Vagina (tissue), 2 donors: ENCODE measurements around the gene PDE4D. TPM values are rescaled to one million over a fixed set of nuclear protein-coding genes. Genes with fewer than 3 reads are reported as not detected.
"Not testable (repeated sequence)": the region's sequence is repeated elsewhere in the genome, so short reads cannot be mapped to it uniquely, and the experiment has no call there.

Experiments used
- DNase-seq, 2 donors: peaks; one replicate each; pipeline ENCODE4 v3.0.0-alpha.2; 2017; ENCODE audit errors: extremely low spot score in 2 of 2
- H3K27ac ChIP-seq: fragments of 200-600 bp; sonication (generic); one replicate; pipeline ENCODE4 v1.5.1; 2019
- H3K27me3 ChIP-seq: fragments of 200-600 bp; sonication (generic); one replicate; pipeline ENCODE4 v1.5.1; 2019
- H3K36me3 ChIP-seq, 2 donors: fragments of 200-600 bp; sonication (generic); one replicate each; pipeline ENCODE4 v1.5.1; 2017 to 2019
- H3K4me1 ChIP-seq: fragments of 200-600 bp; sonication (generic); one replicate; pipeline ENCODE4 v1.5.1; 2019
- H3K4me3 ChIP-seq, 2 donors: fragments of 200-600 bp; sonication (generic); 1 replicate in 1 of 2; 2 replicates in 1 of 2; pipeline ENCODE4 v1.5.1; 2016 to 2019
- H3K9me3 ChIP-seq: fragments of 200-600 bp; sonication (generic); one replicate; pipeline ENCODE4 v1.5.1; 2019
- POLR2A ChIP-seq, 2 donors: fragments of 450-650 bp; IDR thresholded peaks; one replicate each; pipeline ENCODE4 v1.6.1; 2017; ENCODE audit warnings: antibody characterized with exemption in 2 of 2, mild to moderate bottlenecking in 2 of 2, moderate library complexity in 2 of 2
- POLR2AphosphoS5 ChIP-seq, 2 donors: sonication (generic); formaldehyde crosslinking; IDR thresholded peaks; one replicate each; pipeline ENCODE4 v1.9.0; 2017; ENCODE audit warnings: antibody characterized with exemption in 2 of 2, mild to moderate bottlenecking in 2 of 2, low read depth in 1 of 2; ENCODE audit not compliant: insufficient read depth in 1 of 2
- intact Hi-C: fragments of 100-400 bp; cut with DNase I; formaldehyde crosslinking; loops from one replicate; pipeline ENCODE4 v1.15.1; 2023
- total RNA-seq: library from RNA; depleted of rRNA; stranded (reverse); fragments of >200 nt; gene quantifications from one replicate; pipeline ENCODE4 v1.2.3, GENCODE V29; 2016
- TF ChIP-seq, protein P1 (sequence below), 3 experiments: fragments of 450-650 bp in 2 of 3; fragments of 200-600 bp in 1 of 3; sonication (generic) in 1 of 3; IDR thresholded peaks; one replicate each; pipeline ENCODE4 v1.5.1; 2017 to 2019; ENCODE audit warnings: antibody characterized with exemption in 3 of 3, mild to moderate bottlenecking in 2 of 3, moderate library complexity in 2 of 3

The PDE4D gene
- total RNA-seq, 1 donor from 2014 or later = 86.9 TPM

DNA sequence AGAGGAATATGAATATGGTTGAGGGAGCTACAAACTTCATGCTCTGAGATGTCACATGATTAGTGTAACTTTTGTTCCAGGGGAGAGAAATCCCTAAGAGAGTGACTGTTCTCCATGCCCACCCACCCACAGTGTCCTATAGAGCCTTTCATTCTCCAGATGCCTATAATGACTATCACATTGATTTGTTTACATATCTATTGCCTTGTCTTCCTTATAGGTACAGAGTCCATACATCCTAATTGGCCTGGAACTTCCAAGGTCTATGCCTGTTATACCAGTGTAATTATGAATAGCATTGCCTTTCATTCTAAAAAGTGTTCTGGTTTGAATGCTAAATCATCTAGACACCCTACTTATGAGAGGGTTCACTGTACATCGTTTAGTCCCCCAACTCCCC lies 835.3 kb downstream of the PDE4D start:
- no peaks in the 10 kb centered on the region for H3K9me3 ChIP-seq
- intact Hi-C loops = no loop called here
- no peaks in the 10 kb centered on the region for H3K36me3 ChIP-seq
- TF ChIP-seq POLR2A (IDR thresholded peaks at IDR 0.05) (no peak), POLR2AphosphoS5 (IDR thresholded peaks at IDR 0.05; ENCODE audit: insufficient read depth in 1 of 2, low read depth in 1 of 2) (no peak)
- TF ChIP-seq, protein P1, sequence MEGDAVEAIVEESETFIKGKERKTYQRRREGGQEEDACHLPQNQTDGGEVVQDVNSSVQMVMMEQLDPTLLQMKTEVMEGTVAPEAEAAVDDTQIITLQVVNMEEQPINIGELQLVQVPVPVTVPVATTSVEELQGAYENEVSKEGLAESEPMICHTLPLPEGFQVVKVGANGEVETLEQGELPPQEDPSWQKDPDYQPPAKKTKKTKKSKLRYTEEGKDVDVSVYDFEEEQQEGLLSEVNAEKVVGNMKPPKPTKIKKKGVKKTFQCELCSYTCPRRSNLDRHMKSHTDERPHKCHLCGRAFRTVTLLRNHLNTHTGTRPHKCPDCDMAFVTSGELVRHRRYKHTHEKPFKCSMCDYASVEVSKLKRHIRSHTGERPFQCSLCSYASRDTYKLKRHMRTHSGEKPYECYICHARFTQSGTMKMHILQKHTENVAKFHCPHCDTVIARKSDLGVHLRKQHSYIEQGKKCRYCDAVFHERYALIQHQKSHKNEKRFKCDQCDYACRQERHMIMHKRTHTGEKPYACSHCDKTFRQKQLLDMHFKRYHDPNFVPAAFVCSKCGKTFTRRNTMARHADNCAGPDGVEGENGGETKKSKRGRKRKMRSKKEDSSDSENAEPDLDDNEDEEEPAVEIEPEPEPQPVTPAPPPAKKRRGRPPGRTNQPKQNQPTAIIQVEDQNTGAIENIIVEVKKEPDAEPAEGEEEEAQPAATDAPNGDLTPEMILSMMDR (IDR thresholded peaks at IDR 0.05) = no peak
- H3K27ac ChIP-seq = no peak overlapping the region
- H3K4me1 ChIP-seq = peaks cover 10% of the 10 kb centered on the region
- no peak for DNase-seq
- no peak overlapping the region for H3K4me3 ChIP-seq
- H3K27me3 ChIP-seq = no peaks in the 10 kb centered on the region

DNA sequence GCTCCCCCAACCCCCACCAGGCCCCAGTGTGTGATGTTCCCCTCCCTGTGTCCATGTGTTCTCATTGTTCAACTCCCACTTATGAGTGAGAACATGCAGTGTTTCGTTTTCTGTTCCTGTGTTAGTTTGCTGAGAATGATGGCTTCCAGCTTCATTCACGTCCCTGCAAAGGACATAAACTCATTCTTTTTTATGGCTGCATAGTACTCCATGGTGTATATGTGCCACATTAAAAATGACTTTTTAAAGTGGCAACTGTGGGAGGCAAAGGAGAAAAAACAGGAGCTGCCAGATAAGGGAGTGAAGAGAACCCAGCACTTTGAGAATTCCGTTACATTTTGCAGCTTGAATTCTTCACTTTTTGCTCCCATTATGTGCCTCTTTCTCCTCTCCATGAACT lies 836.9 kb downstream of the PDE4D start:
- intact Hi-C loops, H3K27me3 ChIP-seq, H3K27ac ChIP-seq, H3K4me3 ChIP-seq, H3K9me3 ChIP-seq, DNase-seq, H3K36me3 ChIP-seq, H3K4me1 ChIP-seq: not testable (repeated sequence)

DNA sequence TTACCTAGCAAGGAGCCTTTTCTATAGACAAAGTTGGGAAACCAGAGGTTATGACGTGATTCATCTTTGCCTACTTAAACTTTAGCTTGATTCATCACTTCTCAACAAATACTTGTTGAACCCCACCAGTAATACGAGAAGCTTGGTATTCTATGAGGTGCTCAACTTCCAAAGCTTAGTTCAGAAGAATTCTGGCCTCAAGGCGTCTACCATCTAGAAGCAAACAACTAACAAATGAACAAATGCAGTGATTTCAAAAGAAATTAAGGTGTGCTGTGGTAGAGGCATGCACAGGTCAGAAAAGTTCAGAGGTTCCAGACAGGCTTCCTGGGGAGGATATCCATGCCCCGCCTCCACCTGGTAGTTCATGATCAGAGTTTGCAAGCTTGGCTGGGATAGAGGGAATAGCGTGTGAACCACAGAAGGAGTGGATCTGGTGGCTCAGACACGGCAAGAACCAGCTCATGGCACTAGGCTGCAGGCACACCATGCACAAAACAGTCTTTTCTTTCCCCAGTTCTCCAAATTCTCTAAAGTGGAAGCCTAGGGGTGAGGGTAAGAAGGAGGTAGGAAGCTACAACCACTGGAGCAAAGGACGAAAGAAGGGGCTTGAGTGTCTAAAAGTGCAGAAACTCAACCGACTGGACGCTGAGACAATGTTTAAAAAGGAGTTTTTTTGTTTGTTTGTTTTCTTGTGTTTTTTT lies 837.6 kb downstream of the PDE4D start:
- Histone ChIP-seq H3K9me3 (no peaks in the 10 kb centered on the region), H3K27me3 (no peaks in the 10 kb centered on the region), H3K27ac (no peak overlapping the region), H3K4me3 (no peak overlapping the region), H3K36me3 (no peaks in the 10 kb centered on the region), H3K4me1 (no peaks in the 10 kb centered on the region)
- intact Hi-C loops = no loop called here
- DNase-seq = no peak
- TF ChIP-seq POLR2AphosphoS5 (IDR thresholded peaks at IDR 0.05; ENCODE audit: insufficient read depth in 1 of 2, low read depth in 1 of 2) = no peak
- TF ChIP-seq POLR2A (IDR thresholded peaks at IDR 0.05) = no peak

DNA sequence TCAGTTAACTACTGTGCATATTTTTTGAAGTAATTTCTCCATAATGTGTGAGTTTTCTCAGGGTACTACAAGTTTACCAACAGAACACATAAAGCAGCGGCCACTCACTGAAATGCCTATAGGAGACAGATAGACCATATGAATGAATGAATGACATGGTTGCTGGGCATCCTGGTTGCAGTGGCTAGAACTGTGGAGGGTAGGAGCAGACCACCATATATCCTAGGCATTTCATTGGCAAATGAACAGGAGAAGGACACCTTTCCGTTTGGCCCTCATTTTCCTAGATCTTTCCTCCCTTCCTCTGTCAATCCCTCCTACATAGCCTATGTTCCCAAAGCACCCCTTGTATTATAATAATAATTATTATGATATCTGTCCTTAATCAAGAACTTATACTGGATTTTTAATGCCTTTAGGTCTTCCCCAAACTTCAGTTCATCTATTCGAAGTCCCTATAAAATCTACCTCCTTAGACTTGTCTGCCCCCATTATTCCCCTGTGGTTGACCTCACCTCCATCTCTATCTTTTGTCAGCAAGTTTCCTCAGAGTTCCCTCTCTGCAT lies 838.5 kb downstream of the PDE4D start:
- H3K27me3 ChIP-seq = no peaks in the 10 kb centered on the region
- TF ChIP-seq POLR2AphosphoS5 (IDR thresholded peaks at IDR 0.05; ENCODE audit: insufficient read depth in 1 of 2, low read depth in 1 of 2) = no peak
- TF ChIP-seq, protein P1 (IDR thresholded peaks at IDR 0.05) = no peak
- TF ChIP-seq POLR2A (IDR thresholded peaks at IDR 0.05) = no peak
- intact Hi-C loops = no loop called here

DNA sequence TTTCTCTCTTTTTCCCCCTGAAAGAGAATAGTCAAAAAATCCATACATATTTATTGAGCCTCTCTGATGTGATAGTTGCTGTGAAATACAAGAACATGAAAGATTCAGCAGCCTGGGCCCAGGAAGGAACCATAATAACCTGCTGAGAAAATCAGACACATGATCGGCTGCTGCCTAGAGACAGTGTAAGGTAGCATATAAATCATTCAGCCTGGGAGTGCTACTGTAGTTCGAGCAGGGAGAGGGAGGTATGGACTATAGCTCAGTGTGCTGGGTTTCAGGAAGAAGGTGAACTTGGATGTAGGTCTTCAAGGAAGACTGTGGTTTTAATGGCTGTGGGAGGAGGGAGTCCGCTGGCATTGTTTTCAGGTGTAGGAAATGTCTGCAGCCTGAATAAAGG lies 841.6 kb downstream of the PDE4D start:
- H3K27me3 ChIP-seq = no peaks in the 10 kb centered on the region
- H3K4me3 ChIP-seq = no peak overlapping the region
- no peak for DNase-seq
- H3K4me1 ChIP-seq = peaks cover 8% of the 10 kb centered on the region
- H3K27ac ChIP-seq = no peak overlapping the region
- TF ChIP-seq POLR2A (IDR thresholded peaks at IDR 0.05) = no peak
- no peak for TF ChIP-seq POLR2AphosphoS5 (IDR thresholded peaks at IDR 0.05; ENCODE audit: insufficient read depth in 1 of 2, low read depth in 1 of 2)
- TF ChIP-seq, protein P1 (IDR thresholded peaks at IDR 0.05) = no peak
- intact Hi-C loops = no loop called here
- H3K9me3 ChIP-seq = no peaks in the 10 kb centered on the region
- no peaks in the 10 kb centered on the region for H3K36me3 ChIP-seq

More for the DNA sequence above, 838.5 kb downstream of the PDE4D start:
- H3K36me3 ChIP-seq = no peaks in the 10 kb centered on the region
- DNase-seq = no peak
- no peaks in the 10 kb centered on the region for H3K9me3 ChIP-seq
- H3K4me1 ChIP-seq = no peaks in the 10 kb centered on the region
- H3K27ac ChIP-seq = no peak overlapping the region
- H3K4me3 ChIP-seq = no peak overlapping the region

DNA sequence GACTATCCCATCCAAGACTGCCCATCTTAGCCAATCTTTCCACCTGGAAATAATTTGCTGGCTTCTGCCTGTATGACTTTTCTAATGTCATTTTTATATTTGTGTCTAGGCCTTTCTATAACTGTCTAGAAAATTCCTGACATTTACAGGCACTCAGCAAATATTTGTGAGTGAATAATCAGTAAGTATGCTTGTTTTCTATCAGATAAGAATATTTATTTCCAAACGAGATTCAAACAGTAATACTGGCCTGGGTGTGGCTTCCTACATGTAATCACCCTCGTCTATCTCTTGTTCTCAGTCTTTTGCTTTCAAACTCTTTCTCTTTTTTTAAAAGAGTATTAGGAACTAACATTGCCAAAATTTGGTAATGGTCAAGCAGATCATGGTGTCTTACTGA lies 844.4 kb downstream of the PDE4D start:
- DNase-seq = no peak
- no peaks in the 10 kb centered on the region for H3K9me3 ChIP-seq
- intact Hi-C loops = no loop called here
- H3K27ac ChIP-seq = no peak overlapping the region
- H3K4me3 ChIP-seq = no peak overlapping the region
- H3K4me1 ChIP-seq = peaks cover 8% of the 10 kb centered on the region
- TF ChIP-seq POLR2A (IDR thresholded peaks at IDR 0.05) = no peak
- TF ChIP-seq, protein P1 (IDR thresholded peaks at IDR 0.05) = no peak
- TF ChIP-seq POLR2AphosphoS5 (IDR thresholded peaks at IDR 0.05; ENCODE audit: insufficient read depth in 1 of 2, low read depth in 1 of 2) = no peak
- H3K27me3 ChIP-seq = no peaks in the 10 kb centered on the region
- no peaks in the 10 kb centered on the region for H3K36me3 ChIP-seq
